T-cell (primary cell): ENCODE results near the gene PRKX. TPM values are rescaled to one million over a fixed set of nuclear protein-coding genes. Genes with fewer than 3 reads are reported as not detected.
A peak's percentile ranks its signal among the peaks of the same experiment; 100 is the strongest.
"Not testable (repeated sequence)": the region's sequence is repeated elsewhere in the genome, so short reads cannot be mapped to it uniquely, and the experiment has no call there.

ENCODE experiments used
- ATAC-seq, 4 experiments: fragments of 200-7000 bp in 3 of 4; fragments of 150-1000 bp in 1 of 4; cut with Tn5 transposase; replicated peaks in 1 of 4; 1 replicate in 3 of 4; 2 replicates in 1 of 4; pipeline ENCODE4 v1.10.0; 2021; ENCODE audit warnings: moderate library complexity in 3 of 4, mild to moderate bottlenecking in 2 of 4, moderate number of reproducible peaks in 1 of 4
- CTCF ChIA-PET, 2 donors: fragments of 300-600 bp; sonication (Branson Sonifier 250); formaldehyde crosslinking; loops; one replicate each; lab custom pipeline; 2022; ENCODE audit warnings: antibody characterized with exemption in 2 of 2; lab: Charles Lee
- POLR2A ChIA-PET, 2 donors: fragments of 300-600 bp; sonication (Branson Sonifier 250); formaldehyde crosslinking; loops; one replicate each; lab custom pipeline; 2022; ENCODE audit warnings: antibody characterized with exemption in 2 of 2; lab: Charles Lee
- DNase-seq, 35 experiments: peaks; one replicate each; pipeline versions ENCODE4 v3.0.0 to v3.0.0-alpha.2; 2013 to 2023
- H3K27ac ChIP-seq: one replicate; pipeline ENCODE4 v1.5.1; 2013; ENCODE audit warnings: low read length
- H3K27me3 ChIP-seq, 2 experiments: replicated peaks in 1 of 2; 1 replicate in 1 of 2; 2 replicates in 1 of 2; pipeline versions ENCODE4 v1.6.1 to v1.7.0; 2013; ENCODE audit warnings: low read length in 1 of 2, mixed read lengths in 1 of 2; ENCODE audit not compliant: control insufficient read depth in 2 of 2, insufficient read depth in 2 of 2; ENCODE audit errors: extremely low read depth in 1 of 2
- H3K36me3 ChIP-seq, 2 donors: 1 replicate in 1 of 2; 2 replicates in 1 of 2; pipeline versions ENCODE4 v1.6.1 to v1.7.0; 2013; ENCODE audit warnings: low read length in 1 of 2; ENCODE audit not compliant: control insufficient read depth in 2 of 2, insufficient read depth in 1 of 2; ENCODE audit errors: extremely low read depth in 1 of 2
- H3K4me1 ChIP-seq, 2 experiments: 1 replicate in 1 of 2; 2 replicates in 1 of 2; pipeline versions ENCODE4 v1.6.1 to v1.7.0; 2013; ENCODE audit warnings: low read length in 2 of 2, mixed read lengths in 1 of 2; ENCODE audit not compliant: insufficient read depth in 2 of 2, control insufficient read depth in 1 of 2; ENCODE audit errors: extremely low read depth in 1 of 2
- H3K4me3 ChIP-seq, 2 donors: 1 replicate in 1 of 2; 2 replicates in 1 of 2; pipeline versions ENCODE4 v1.5.1 to v1.7.0; 2013; ENCODE audit warnings: mild to moderate bottlenecking in 2 of 2, low read length in 1 of 2, moderate library complexity in 1 of 2; ENCODE audit not compliant: control insufficient read depth in 1 of 2; ENCODE audit errors: extremely low read depth in 1 of 2
- H3K9me3 ChIP-seq: 2 replicates; pipeline ENCODE4 v1.7.0; 2013
- H3K27ac Mint-ChIP-seq, 2 donors: one replicate each; pipeline ENCODE4 v1.8.0; 2020 to 2021; ENCODE audit warnings: mild to moderate bottlenecking in 2 of 2, mixed read lengths in 2 of 2
- H3K27me3 Mint-ChIP-seq, 2 donors: one replicate each; pipeline ENCODE4 v1.8.0; 2021 to 2022; ENCODE audit warnings: mixed read lengths in 2 of 2
- H3K36me3 Mint-ChIP-seq: one replicate; pipeline ENCODE4 v1.8.0; 2021; ENCODE audit warnings: mixed read lengths
- H3K4me1 Mint-ChIP-seq, 3 donors: one replicate each; pipeline ENCODE4 v1.8.0; 2020 to 2022; ENCODE audit warnings: mixed read lengths in 3 of 3, mild to moderate bottlenecking in 1 of 3
- H3K4me3 Mint-ChIP-seq, 3 donors: one replicate each; pipeline ENCODE4 v1.8.0; 2020 to 2022; ENCODE audit warnings: mild to moderate bottlenecking in 3 of 3, mixed read lengths in 3 of 3, moderate library complexity in 3 of 3
- H3K9me3 Mint-ChIP-seq, 3 donors: one replicate each; pipeline ENCODE4 v1.8.0; 2020 to 2022; ENCODE audit warnings: mixed read lengths in 3 of 3
- WGBS: methylation state at CpG from one replicate; pipeline ENCODE4 v1.1.5; 2013; ENCODE audit warnings: missing lambda C conversion rate; ENCODE audit not compliant: insufficient coverage; 5-methylcytosine and 5-hydroxymethylcytosine counted together
- total RNA-seq, 35 experiments: library from RNA in 6 of 35; stranded (reverse) in 6 of 35; fragments of 120-200 nt in 1 of 35; gene quantifications; one replicate each; pipeline versions ENCODE4 v1.2.1 to v1.2.4 and lab custom pipeline; 2013 to 2026

PRKX gene
- total RNA-seq, 5 donors from 2014 or later (not counting 1 experiment from before 2014, with no cell fraction given) = 55.9 to 83.2 (median 63.2) TPM

GRCh38 chrX:3659761-3660160 is 53.7 kb downstream of the PRKX start:
- CTCF ChIA-PET = interaction anchor here in 1 of 2 donors (0.6 kb wide), 1 partner anchor 152 kb away, joined by 5 read pairs; no protein-coding TSS in a partner anchor

GRCh38 chrX:3655181-3655580 is 58.3 kb downstream of the PRKX start:
- ChIA-PET CTCF (interaction anchor here in 1 of 2 donors (0.8 kb wide), 1 partner anchor 22 kb away, joined by 4 read pairs; no protein-coding TSS in a partner anchor), POLR2A (no interaction called here)
- Histone ChIP-seq H3K27me3 (no peaks in the 10 kb centered on the region), H3K4me3 (no peak overlapping the region), H3K36me3 (peaks cover 12 to 19% of the 10 kb centered on the region in 2 donors), H3K4me1 (no peaks in the 10 kb centered on the region), H3K27ac (no peak overlapping the region), H3K9me3 (no peaks in the 10 kb centered on the region)
- peaks cover 0 to 3% (median under 1%) of the 10 kb centered on the region in 3 donors for H3K4me1 Mint-ChIP-seq
- no peak for DNase-seq
- no peaks in the 10 kb centered on the region for H3K27me3 Mint-ChIP-seq
- H3K9me3 Mint-ChIP-seq = no peaks in the 10 kb centered on the region
- H3K36me3 Mint-ChIP-seq = peaks cover 10% of the 10 kb centered on the region
- no peak for ATAC-seq
- H3K27ac Mint-ChIP-seq = no peak overlapping the region
- no peak overlapping the region for H3K4me3 Mint-ChIP-seq
- 100% methylated on average over 3 of the region's 19 CpGs for WGBS

More at GRCh38 chrX:3659761-3660160, 53.7 kb downstream of the PRKX start:
- Mint-ChIP-seq H3K36me3 (peaks cover 10% of the 10 kb centered on the region), H3K9me3 (no peaks in the 10 kb centered on the region), H3K4me1 (peaks cover 12 to 17% (median 12%) of the 10 kb centered on the region in 3 donors), H3K4me3 (no peak overlapping the region), H3K27me3 (no peaks in the 10 kb centered on the region), H3K27ac (no peak overlapping the region)
- Histone ChIP-seq H3K27ac (no peak overlapping the region), H3K9me3 (no peaks in the 10 kb centered on the region), H3K4me1 (no peaks in the 10 kb centered on the region), H3K27me3 (no peaks in the 10 kb centered on the region), H3K36me3 (peaks cover 7 to 9% of the 10 kb centered on the region in 2 donors), H3K4me3 (no peak overlapping the region)
- ATAC-seq (no peak), DNase-seq (no peak)
- POLR2A ChIA-PET = interaction anchor here in 1 of 2 donors (0.7 kb wide), 1 partner anchor 30 kb away, joined by 9 read pairs; no protein-coding TSS in a partner anchor
- WGBS = no CpG with 5 or more reads among the region's 10 CpGs

- Mint-ChIP-seq H3K9me3 (no peaks in the 10 kb centered on the region), H3K4me3 (no peak overlapping the region), H3K4me1 (peaks cover 0 to 3% (median 0%) of the 10 kb centered on the region in 3 donors), H3K36me3 (peaks cover 6% of the 10 kb centered on the region), H3K27me3 (no peaks in the 10 kb centered on the region), H3K27ac (no peak overlapping the region)
- Histone ChIP-seq H3K36me3 (peaks cover 6 to 13% of the 10 kb centered on the region in 2 donors), H3K4me3 (no peak overlapping the region), H3K27me3 (no peaks in the 10 kb centered on the region), H3K9me3 (no peaks in the 10 kb centered on the region), H3K27ac (no peak overlapping the region), H3K4me1 (no peaks in the 10 kb centered on the region)
- ATAC-seq (no peak), DNase-seq (no peak)
- ChIA-PET POLR2A (no interaction called here), CTCF (interaction anchor here in 1 of 2 donors (0.9 kb wide), 1 partner anchor 135 kb away, joined by 4 read pairs; no protein-coding TSS in a partner anchor)
- WGBS = 100% methylated on average over 6 of the region's 13 CpGs
Observed at GRCh38 chrX:3653111-3653510, 60.3 kb downstream of the PRKX start.

DNA sequence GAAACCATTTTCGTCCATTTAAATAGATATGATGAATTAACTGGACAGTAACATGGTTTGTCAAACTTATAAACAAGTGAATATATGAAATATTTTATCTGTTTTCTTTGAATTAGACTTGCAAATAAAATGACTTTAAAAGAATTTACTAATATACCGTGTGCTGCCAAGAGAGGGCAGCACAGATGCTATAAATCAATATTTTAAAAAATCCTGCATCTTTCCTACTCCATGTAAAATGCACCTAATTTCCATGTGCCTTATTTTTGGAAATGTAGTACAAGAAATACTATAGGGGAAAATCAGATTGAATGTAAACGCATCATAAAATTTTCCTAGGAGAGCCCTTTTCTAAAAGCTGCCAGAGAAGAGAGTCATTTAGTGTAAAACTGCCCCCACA is 62.2 kb downstream of the PRKX start:
- H3K4me1 ChIP-seq = no peaks in the 10 kb centered on the region
- peaks cover 5 to 13% of the 10 kb centered on the region in 2 donors for H3K36me3 ChIP-seq
- no peaks in the 10 kb centered on the region for H3K9me3 Mint-ChIP-seq
- DNase-seq (peak in 1 of 35 experiments; percentile 41), ATAC-seq (no peak)
- ChIA-PET CTCF (interaction anchor here (0.5 to 1.7 kb wide), 4 partner anchors 137 to 168 kb away, joined by 4 to 7 read pairs (median 4); no protein-coding TSS in a partner anchor), POLR2A (no interaction called here)
- WGBS = no CpG with 5 or more reads among the region's 3 CpGs
- no peak overlapping the region for H3K27ac ChIP-seq
- no peaks in the 10 kb centered on the region for H3K27me3 Mint-ChIP-seq
- H3K9me3 ChIP-seq = no peaks in the 10 kb centered on the region
- no peak overlapping the region for H3K4me3 ChIP-seq
- H3K27ac Mint-ChIP-seq = peak overlapping the region in 1 of 2 donors; percentile 48
- peaks cover 6% of the 10 kb centered on the region for H3K36me3 Mint-ChIP-seq
- H3K4me1 Mint-ChIP-seq = peaks cover 0 to 3% (median 0%) of the 10 kb centered on the region in 3 donors
- no peak overlapping the region for H3K4me3 Mint-ChIP-seq
- H3K27me3 ChIP-seq = no peaks in the 10 kb centered on the region

- H3K9me3 ChIP-seq = no peaks in the 10 kb centered on the region
- POLR2A ChIA-PET = no interaction called here
- peaks cover 6 to 14% of the 10 kb centered on the region in 2 donors for H3K36me3 ChIP-seq
- no peak for ATAC-seq
- H3K27me3 ChIP-seq = no peaks in the 10 kb centered on the region
- CTCF ChIA-PET = interaction anchor here in 1 of 2 donors (0.9 to 1.1 kb wide), 2 partner anchors 164 to 165 kb away, joined by 3 to 4 read pairs; no protein-coding TSS in a partner anchor
- no peaks in the 10 kb centered on the region for H3K4me1 ChIP-seq
- peaks cover 22% of the 10 kb centered on the region for H3K36me3 Mint-ChIP-seq
- H3K4me1 Mint-ChIP-seq = peaks cover 0 to 3% (median 0%) of the 10 kb centered on the region in 3 donors
- no CpG with 5 or more reads among the region's 2 CpGs for WGBS
- no peaks in the 10 kb centered on the region for H3K27me3 Mint-ChIP-seq
- no peaks in the 10 kb centered on the region for H3K9me3 Mint-ChIP-seq
- H3K4me3 ChIP-seq = no peak overlapping the region
- no peak for DNase-seq
- no peak overlapping the region for H3K4me3 Mint-ChIP-seq
- no peak overlapping the region for H3K27ac Mint-ChIP-seq
- H3K27ac ChIP-seq = no peak overlapping the region
Observed at GRCh38 chrX:3648084-3648483, 65.4 kb downstream of the PRKX start.

DNA sequence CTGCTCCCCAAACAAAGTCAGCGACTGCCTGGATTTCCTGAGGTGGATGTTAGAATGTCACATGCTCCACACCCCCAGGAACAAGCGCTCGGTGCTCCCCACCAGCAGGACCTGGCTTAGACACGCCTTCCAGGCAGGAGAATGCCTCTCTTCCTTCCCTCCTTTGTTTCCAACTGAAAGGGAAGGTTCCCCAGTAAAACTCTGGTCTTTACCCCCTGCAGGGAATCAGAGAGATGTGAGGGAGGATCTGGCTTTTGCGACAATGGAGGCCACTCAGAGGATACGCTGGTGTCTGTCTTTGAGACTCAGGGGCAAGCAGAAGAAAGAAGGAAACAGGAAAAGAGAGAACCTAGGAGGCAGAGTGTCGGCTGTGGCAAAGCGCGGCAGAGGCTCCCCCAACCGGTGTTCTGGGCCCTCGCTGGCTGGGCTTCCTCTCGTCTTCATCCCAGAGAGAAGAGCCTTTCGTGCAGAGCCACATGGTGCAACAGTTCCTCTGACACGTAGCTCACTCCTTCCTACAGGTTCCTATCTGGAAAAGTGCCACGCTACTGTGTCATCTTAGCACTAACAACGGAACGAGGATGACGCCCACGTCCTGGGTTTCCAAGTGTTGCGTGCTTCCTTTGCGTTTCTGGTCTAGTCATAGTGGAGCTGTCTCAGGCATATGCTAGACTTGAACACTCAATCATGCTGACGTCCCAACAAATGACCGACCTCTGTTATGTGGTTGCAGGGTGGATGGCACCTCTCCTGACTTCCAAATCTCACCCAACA is 73.4 kb downstream of the PRKX start:
- H3K27ac ChIP-seq, H3K9me3 Mint-ChIP-seq, H3K27me3 Mint-ChIP-seq, DNase-seq, POLR2A ChIA-PET, H3K27me3 ChIP-seq, H3K4me3 ChIP-seq, H3K4me3 Mint-ChIP-seq, ATAC-seq, H3K4me1 ChIP-seq, H3K27ac Mint-ChIP-seq, H3K9me3 ChIP-seq: not testable (repeated sequence)
- peaks cover 12% of the 10 kb centered on the region for H3K36me3 Mint-ChIP-seq
- H3K4me1 Mint-ChIP-seq = peaks cover 0 to 15% (median 2%) of the 10 kb centered on the region in 3 donors
- CTCF ChIA-PET = interaction anchor here in 1 of 2 donors (0.6 kb wide), 1 partner anchor 169 kb away, joined by 10 read pairs; no protein-coding TSS in a partner anchor
- H3K36me3 ChIP-seq = peaks cover 8 to 22% of the 10 kb centered on the region in 2 donors
- 97% methylated on average over 6 of the region's 23 CpGs for WGBS
